Peyer's patch (tissue), 4 donors: ENCODE results near the gene CCL26. TPM values are rescaled to one million over a fixed set of nuclear protein-coding genes. Genes with fewer than 3 reads are reported as not detected.

Source experiments
- DNase-seq, 3 donors: peaks; one replicate each; pipeline ENCODE4 v3.0.0-alpha.2; 2017 to 2019
- H3K27ac ChIP-seq, 4 donors: fragments of 200-600 bp; sonication (generic); one replicate each; pipeline ENCODE4 v1.5.1; 2016 to 2019
- H3K27me3 ChIP-seq, 2 donors: fragments of 200-600 bp; sonication (generic); one replicate each; pipeline ENCODE4 v1.5.1; 2019
- H3K36me3 ChIP-seq, 3 donors: fragments of 200-600 bp; sonication (generic); one replicate each; pipeline ENCODE4 v1.5.1; 2016 to 2019
- H3K4me1 ChIP-seq, 4 donors: fragments of 200-600 bp; sonication (generic); one replicate each; pipeline ENCODE4 v1.5.1; 2016 to 2019
- H3K4me3 ChIP-seq, 4 donors: fragments of 200-600 bp; sonication (generic); 1 replicate in 3 of 4; 2 replicates in 1 of 4; pipeline ENCODE4 v1.5.1; 2016 to 2019; ENCODE audit warnings: mild to moderate bottlenecking in 1 of 4
- H3K9me3 ChIP-seq, 4 donors: fragments of 200-600 bp; sonication (generic); one replicate each; pipeline ENCODE4 v1.5.1; 2016 to 2019; ENCODE audit warnings: mild to moderate bottlenecking in 1 of 4
- POLR2A ChIP-seq, 2 donors: fragments of 450-650 bp; IDR thresholded peaks; one replicate each; pipeline ENCODE4 v1.5.1; 2017; ENCODE audit warnings: antibody characterized with exemption in 2 of 2, mild to moderate bottlenecking in 2 of 2, moderate library complexity in 2 of 2
- total RNA-seq, 4 donors: library from RNA; depleted of rRNA; stranded (reverse); fragments of >200 nt; gene quantifications; one replicate each; pipeline ENCODE4 v1.1.0, GENCODE V29; 2016
- TF ChIP-seq, protein P1 (sequence below), 6 experiments: fragments of 450-650 bp in 4 of 6; fragments of 200-600 bp in 2 of 6; sonication (generic) in 1 of 6; IDR thresholded peaks; one replicate each; pipeline ENCODE4 v1.5.1; 2017 to 2019; ENCODE audit warnings: antibody characterized with exemption in 6 of 6, mild to moderate bottlenecking in 3 of 6, moderate library complexity in 1 of 6

The CCL26 gene, protein sequence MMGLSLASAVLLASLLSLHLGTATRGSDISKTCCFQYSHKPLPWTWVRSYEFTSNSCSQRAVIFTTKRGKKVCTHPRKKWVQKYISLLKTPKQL
- total RNA-seq, result not detected

DNA sequence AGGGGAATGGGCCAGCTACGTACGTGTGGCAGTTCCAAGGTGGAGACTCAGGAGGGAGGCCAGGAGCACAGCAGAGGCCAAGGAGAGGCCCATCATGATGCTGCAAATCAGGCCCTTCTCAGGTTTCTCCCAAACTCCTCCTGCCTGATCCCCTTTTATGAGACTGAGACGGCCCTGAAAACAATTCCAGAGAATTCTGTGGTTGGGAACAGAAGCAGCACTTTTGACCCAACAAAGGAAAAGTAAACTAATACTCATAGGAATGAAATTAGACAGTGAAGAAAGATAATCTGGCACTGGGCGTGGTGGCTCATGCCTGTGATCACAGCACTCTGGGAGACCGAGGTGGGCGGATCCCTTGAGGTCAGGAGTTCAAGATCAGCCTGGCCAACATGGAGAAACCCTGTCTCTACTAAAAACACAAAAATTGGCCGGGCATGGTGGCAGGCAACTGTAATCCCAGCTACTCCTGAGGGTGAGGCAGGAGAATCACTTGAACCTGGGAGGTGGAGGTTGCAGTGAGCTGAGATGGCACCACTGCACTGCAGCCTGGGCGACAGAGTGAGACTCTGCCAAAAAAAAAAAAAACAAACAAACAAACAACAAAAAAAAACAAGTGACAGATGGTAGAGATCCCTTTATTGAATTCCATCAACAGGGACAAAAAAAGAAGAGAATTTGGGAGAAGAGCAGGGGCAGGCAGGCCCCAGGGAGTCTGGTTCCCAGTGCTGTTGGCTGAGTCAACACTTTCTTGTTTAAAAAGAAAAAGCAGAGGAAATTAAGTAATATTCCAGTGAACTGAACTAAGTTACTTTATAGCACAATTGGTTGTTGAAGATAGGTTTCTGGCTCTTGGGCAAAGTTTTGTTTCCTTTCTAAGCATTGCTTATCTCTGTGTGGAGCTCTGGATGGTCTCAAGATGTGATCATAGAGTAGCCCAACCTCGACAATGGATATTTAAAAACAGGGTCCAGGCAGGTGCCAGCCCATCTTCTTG, at the start of gene CCL26:
CCL26 (minus strand) TSS at position 131 of the 997 bp plus-strand sequence; CDS start at position 96, 35 bp downstream.
- Histone ChIP-seq H3K36me3 (no peaks in the 10 kb centered on the region), H3K27ac (peak within 1 kb of the TSS in 1 of 4 donors; percentile 56), H3K27me3 (no peaks in the 10 kb centered on the region), H3K4me1 (no peaks in the 10 kb centered on the region), H3K4me3 (no peak within 1 kb of the TSS), H3K9me3 (no peaks in the 10 kb centered on the region)
- TF ChIP-seq POLR2A (IDR thresholded peaks at IDR 0.05), result no peak
- TF ChIP-seq, protein P1, sequence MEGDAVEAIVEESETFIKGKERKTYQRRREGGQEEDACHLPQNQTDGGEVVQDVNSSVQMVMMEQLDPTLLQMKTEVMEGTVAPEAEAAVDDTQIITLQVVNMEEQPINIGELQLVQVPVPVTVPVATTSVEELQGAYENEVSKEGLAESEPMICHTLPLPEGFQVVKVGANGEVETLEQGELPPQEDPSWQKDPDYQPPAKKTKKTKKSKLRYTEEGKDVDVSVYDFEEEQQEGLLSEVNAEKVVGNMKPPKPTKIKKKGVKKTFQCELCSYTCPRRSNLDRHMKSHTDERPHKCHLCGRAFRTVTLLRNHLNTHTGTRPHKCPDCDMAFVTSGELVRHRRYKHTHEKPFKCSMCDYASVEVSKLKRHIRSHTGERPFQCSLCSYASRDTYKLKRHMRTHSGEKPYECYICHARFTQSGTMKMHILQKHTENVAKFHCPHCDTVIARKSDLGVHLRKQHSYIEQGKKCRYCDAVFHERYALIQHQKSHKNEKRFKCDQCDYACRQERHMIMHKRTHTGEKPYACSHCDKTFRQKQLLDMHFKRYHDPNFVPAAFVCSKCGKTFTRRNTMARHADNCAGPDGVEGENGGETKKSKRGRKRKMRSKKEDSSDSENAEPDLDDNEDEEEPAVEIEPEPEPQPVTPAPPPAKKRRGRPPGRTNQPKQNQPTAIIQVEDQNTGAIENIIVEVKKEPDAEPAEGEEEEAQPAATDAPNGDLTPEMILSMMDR (IDR thresholded peaks at IDR 0.05), result no peak
- DNase-seq, result peak in 1 of 3 donors; percentile 52

DNA sequence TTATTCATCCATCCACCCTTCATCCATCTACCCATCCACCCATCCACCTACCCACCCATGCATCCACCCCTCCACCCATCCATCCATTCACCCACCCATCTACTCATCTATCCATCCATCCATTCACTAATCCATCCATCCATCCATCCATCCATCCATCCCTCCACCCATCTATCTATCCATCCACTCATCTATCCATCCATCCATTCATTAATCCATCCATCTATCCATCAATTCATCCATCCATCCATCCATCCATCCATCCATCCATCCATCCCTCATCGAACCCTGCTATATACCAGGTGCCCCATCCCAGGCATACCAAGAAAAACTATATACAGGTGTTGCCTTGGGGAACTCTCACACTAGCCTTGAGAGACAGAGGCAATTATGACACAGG, 48.7 kb upstream of the CCL26 start:
- no peak for DNase-seq
- Histone ChIP-seq H3K4me1 (no peaks in the 10 kb centered on the region), H3K27me3 (no peaks in the 10 kb centered on the region), H3K27ac (no peak overlapping the region), H3K4me3 (no peak overlapping the region), H3K36me3 (no peaks in the 10 kb centered on the region), H3K9me3 (no peaks in the 10 kb centered on the region)
- TF ChIP-seq, protein P1 (IDR thresholded peaks at IDR 0.05), result no peak
- no peak for TF ChIP-seq POLR2A (IDR thresholded peaks at IDR 0.05)

DNA sequence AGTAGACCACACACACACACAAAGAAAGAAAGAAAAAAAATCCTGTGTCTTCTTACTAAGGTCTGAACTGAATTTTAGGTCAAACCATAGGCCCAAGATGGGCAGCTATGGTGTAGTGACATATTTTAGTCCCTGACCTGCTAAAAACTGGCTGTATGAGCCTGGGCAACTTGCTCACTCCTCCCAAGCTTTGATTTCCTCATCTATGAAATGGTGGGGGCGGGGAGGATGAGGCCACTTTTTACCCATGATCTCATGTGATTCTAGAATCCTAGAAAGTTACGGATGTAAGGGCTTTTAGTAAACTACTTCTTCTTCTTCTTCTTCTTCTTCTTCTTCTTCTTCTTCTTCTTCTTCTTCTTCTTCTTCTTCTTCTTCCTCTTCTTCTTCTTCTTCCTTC, 47.7 kb upstream of the CCL26 start:
- no peak overlapping the region for H3K4me3 ChIP-seq
- no peak for TF ChIP-seq POLR2A (IDR thresholded peaks at IDR 0.05)
- TF ChIP-seq, protein P1 (IDR thresholded peaks at IDR 0.05), result no peak
- H3K36me3 ChIP-seq, result no peaks in the 10 kb centered on the region
- DNase-seq, result peak in 1 of 3 donors; percentile 51
- no peaks in the 10 kb centered on the region for H3K4me1 ChIP-seq
- H3K9me3 ChIP-seq, result no peaks in the 10 kb centered on the region
- H3K27me3 ChIP-seq, result no peaks in the 10 kb centered on the region
- no peak overlapping the region for H3K27ac ChIP-seq

GRCh38 chr7:75818472-75818871, 46.5 kb upstream of the CCL26 start:
- H3K4me3 ChIP-seq, result no peak overlapping the region
- no peak overlapping the region for H3K27ac ChIP-seq
- H3K9me3 ChIP-seq, result no peaks in the 10 kb centered on the region
- H3K36me3 ChIP-seq, result no peaks in the 10 kb centered on the region
- no peaks in the 10 kb centered on the region for H3K4me1 ChIP-seq
- no peak for DNase-seq
- no peak for TF ChIP-seq POLR2A (IDR thresholded peaks at IDR 0.05)
- TF ChIP-seq, protein P1 (IDR thresholded peaks at IDR 0.05), result no peak
- no peaks in the 10 kb centered on the region for H3K27me3 ChIP-seq

GRCh38 chr7:75817116-75817515, 45.1 kb upstream of the CCL26 start:
- Histone ChIP-seq H3K9me3 (no peaks in the 10 kb centered on the region), H3K27ac (no peak overlapping the region)

More at GRCh38 chr7:75817116-75817515, 45.1 kb upstream of the CCL26 start:
- H3K4me3 ChIP-seq, result no peak overlapping the region
- TF ChIP-seq, protein P1 (IDR thresholded peaks at IDR 0.05), result no peak
- no peak for TF ChIP-seq POLR2A (IDR thresholded peaks at IDR 0.05)
- no peak for DNase-seq
- H3K27me3 ChIP-seq, result no peaks in the 10 kb centered on the region
- no peaks in the 10 kb centered on the region for H3K36me3 ChIP-seq
- no peaks in the 10 kb centered on the region for H3K4me1 ChIP-seq
